HG02973 (cell line): ENCODE measurements around the gene EDDM3A.
"Not testable (repeated sequence)": the region's sequence is repeated elsewhere in the genome, so short reads cannot be mapped to it uniquely, and the experiment has no call there.

Experiments used
- ATAC-seq: cut with Tn5 transposase; IDR thresholded peaks from one replicate; pipeline ENCODE4 v1.9.1; 2021; ENCODE audit warnings: moderate library complexity; ENCODE audit not compliant: unreplicated experiment

Gene EDDM3A

GRCh38 chr14:20745571-20746358 lies at the start of gene EDDM3A:
Gene EDDM3A (plus strand): TSS chr14:20745887. CDS start chr14:20747581, 1,694 bp downstream.
- no peak for ATAC-seq

GRCh38 chr14:20696764-20697163 lies 48.9 kb upstream of the EDDM3A start:
- no peak for ATAC-seq

GRCh38 chr14:20697273-20698017 lies 48.2 kb upstream of the EDDM3A start:
- ATAC-seq, result no peak

DNA sequence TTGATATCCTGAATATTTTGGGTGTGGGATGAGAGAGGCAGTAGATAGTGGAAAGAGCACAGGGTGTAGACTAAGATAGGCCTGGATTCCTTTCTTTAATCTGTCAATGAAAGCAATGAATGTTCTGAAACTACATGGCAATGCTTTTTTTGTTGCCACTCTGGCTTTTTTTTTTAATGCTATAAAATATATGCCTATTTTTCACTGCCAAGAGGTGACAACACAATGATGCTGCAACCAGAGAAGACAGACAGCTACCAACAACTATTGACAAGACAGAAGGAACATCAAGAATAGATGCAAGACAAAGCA lies 47.7 kb upstream of the EDDM3A start:
- ATAC-seq, result no peak

DNA sequence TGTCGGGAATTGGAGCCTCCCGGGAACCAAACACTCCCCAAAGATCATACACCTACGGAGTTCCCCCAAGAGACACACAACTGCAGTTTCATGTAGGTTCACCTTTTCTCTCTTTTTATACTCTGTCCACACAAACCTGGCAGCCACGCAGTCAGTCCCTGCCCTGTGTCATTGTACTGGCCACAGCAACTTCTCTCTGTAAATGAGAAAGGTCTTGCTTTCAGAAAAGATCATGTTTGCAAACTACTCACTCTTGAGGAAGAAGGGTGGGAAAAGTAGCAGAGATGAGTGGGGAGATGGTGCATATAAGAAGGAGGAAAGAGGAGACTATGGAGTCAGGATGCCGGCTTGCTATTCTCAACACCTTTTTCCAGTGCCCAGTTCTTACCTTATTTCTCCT lies 46.8 kb upstream of the EDDM3A start:
- ATAC-seq, result no peak

DNA sequence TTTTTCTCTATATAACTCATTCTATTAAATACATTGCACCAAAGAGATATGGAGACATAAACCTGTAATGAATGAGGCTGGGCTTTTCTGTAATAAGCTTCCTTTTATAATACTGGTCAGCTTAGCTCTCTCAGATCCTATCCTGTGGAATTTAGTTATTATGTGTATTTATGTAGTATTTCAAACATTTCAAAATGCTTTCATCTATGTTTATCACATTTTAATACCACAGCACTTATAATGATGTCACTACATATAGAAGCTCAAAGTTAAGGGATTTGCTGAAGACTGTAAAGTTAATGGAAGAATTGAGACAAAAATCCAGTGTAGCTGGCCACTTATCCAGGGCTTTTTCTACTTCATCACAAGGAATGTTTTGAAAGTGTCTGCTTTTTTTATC lies 45.8 kb upstream of the EDDM3A start:
- ATAC-seq, result no peak

- ATAC-seq, result not testable (repeated sequence)
Observed at GRCh38 chr14:20700965-20701364, 44.7 kb upstream of the EDDM3A start.

DNA sequence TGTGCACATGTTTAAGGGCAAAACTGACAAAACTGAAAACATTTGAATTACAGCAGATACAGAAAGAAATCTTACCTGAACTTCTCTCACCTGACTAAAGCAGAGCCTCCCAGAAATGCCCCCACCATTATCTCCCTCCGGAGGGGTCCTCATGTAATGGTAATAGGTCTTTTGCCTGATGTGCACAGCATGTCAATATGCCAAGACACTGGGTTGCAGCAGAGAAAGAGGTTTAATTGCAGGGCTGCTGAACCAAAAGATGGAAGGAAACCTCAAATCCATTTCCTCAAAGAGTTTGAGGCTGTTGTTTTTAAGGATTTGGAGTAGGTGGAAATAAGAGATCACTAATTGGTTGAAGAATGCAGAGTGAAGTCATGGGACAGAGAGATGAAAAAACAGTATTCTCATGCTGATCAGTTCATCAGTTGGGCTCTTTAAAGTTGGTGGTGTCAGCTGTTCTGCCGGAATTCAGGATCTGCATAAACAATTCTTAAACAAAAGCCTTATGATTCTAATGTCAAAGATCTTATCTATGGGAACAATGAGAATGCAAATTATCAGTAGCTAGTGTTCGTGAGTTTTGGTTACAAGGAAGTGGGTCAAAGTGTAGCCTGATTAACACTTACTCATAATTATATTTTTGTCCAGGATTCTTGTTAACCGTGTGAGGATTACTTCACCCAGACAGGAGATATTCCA lies 38.9 kb upstream of the EDDM3A start:
- ATAC-seq, result no peak

DNA sequence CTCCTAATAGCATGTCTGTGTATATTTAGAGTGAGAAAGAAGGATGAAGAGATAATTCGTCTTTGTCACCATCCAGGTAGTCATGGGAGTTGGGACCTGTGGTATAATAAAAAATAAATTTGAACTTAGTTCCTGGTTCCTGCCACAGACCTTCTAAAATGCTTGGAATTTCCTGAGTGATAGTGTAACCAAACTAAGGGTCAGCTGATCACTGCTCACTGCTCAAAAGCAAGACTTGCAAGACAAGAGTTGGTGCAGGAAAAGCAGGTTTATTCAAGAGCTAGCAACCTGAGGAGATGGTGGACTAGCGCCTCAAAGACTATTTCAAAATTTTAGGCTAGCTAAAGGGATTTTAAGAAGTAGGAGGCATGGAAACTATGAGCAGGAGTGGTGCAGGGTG lies 38.1 kb upstream of the EDDM3A start:
- ATAC-seq, result no peak

GRCh38 chr14:20711261-20711660 lies 34.4 kb upstream of the EDDM3A start:
- no peak for ATAC-seq

- ATAC-seq, result no peak
Observed at GRCh38 chr14:20711685-20712084, 34.0 kb upstream of the EDDM3A start.

DNA sequence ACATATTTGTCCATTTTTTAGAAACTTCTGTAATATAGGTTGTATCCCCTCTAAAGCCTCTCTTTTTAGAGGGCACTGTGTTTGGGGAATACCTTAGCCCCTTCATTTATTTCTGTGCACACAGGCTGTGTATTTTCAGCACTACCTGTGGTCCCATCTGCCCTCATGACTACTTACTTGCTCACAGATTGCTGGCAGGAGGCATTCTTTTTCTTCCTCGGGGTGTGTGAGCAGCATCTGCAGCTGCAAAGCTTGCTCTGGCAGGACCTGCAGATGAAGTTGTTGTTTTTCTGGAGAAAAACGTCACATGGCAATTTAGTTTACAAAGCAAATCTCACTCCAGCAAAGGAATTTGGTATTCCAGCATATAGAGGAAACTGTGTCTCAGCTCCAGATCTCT lies 32.8 kb upstream of the EDDM3A start:
- no peak for ATAC-seq

DNA sequence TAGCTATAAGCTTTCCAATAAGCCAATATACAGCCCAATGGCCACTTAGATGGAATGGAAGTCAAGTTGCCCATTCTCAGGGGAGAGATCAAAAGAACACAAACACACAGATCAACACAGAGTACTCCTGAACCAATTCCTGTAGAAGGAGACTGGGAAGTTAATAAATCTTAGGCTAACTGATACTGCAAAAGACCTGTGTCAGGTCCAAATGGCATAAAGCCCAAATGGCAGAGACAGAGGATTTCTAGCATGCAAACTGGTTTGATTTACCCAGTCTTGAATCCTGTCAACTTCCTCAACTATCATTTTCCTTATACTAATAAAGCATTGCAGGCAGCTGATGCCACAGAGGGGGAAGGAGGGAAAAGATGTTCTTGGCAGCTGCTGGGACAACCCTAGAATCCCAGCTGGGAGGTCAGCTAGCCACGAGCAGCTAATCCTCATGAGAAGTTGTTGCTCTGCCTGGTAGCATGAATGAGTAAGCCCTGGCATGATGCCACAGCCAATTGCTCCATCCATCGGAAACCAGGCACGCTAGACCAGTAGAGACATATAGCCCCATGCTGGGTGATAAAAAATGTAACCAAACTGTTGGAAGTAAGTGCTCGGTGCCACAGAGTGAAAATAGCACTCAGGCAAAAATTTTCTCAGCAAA lies 31.0 kb upstream of the EDDM3A start:
- ATAC-seq, result no peak

DNA sequence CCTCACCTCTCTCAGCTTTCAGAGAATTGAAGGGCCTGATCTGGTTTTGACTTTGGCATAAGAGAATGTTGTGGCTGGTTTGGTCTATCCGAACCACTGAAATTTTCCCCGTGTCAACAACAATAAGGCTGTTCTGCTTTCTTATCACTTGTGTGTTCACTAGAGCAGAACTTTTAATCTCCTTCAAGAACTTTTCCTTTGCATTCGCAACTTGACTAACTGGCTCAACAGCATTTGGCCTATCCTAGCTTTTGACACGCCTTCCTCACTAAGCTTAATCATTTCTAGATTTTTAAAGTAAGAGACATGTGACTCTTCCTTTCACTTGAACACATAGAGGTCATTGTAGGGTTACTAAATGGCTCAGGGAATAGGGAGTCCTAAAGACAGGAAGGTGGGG lies 25.9 kb upstream of the EDDM3A start:
- no peak for ATAC-seq

GRCh38 chr14:20720741-20721140 lies 24.9 kb upstream of the EDDM3A start:
- no peak for ATAC-seq

GRCh38 chr14:20722016-20722415 lies 23.7 kb upstream of the EDDM3A start:
- ATAC-seq, result no peak

DNA sequence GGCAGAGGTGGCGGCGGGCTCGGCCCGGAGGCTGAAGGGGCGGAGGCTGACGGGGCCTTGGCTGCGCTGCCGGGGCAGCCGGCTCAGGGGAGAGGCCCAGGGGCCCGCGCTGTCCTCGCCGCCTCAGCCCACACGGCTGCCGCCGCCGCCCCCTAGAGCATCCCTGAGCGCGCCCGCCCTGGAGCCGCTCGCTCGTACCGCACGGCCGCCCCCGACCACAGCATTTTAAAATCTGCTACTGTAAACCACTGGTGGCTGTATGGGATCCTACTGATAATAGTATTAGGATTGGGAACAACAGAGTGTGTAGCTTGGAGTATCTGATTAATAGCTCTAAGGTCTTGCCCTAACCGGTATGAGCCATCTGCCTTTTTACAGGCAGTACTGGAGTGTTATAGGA lies 22.2 kb upstream of the EDDM3A start:
- no peak for ATAC-seq

- ATAC-seq, result not testable (repeated sequence)
Observed at GRCh38 chr14:20726121-20726520, 19.6 kb upstream of the EDDM3A start.

- no peak for ATAC-seq
Observed at GRCh38 chr14:20726531-20726930, 19.2 kb upstream of the EDDM3A start.

DNA sequence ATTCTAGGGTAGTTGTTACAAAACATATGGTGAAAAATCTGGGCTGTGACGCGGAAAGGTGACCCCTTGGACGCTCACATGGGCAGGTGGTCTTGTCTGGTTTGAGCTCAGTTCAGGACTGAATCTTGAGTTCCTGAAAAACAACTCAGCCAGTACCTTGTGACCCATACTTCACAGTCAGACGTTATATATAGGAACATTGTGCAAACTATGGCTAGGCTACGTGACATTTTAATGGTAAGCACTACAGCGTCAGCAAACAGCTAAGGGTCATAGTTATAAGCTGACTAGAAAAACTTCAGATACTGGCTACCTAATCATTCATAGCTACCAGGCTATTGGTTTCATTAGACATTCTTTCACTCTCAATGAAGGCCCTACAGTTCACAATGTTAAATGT lies 14.8 kb upstream of the EDDM3A start:
- no peak for ATAC-seq

DNA sequence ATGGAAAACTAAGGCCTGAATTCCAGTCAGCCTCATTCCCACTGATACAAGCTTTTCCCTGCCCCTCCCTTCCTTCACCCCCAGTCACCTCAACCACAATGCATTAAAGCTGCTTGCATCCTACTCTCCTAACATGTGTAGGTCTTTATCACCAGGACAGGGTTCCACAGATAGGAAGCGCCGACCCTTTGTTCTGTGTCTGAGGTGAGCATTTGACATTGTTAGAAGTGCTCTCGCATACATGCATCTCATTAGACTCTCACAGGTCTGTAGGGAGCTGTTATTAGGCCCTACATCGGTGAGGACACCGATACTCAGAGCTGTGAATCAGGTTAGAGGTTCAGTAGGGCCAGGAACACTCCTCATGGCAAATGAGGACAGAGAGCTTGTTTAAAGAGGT lies 13.2 kb upstream of the EDDM3A start:
- ATAC-seq, result no peak
